Measurements from ENCODE around the gene NBAS. TPM values are rescaled to one million over a fixed set of nuclear protein-coding genes. Genes with fewer than 3 reads are reported as not detected.

The NBAS gene
- total RNA-seq (2022; extraction: Qiagen RNA extraction; ENCODE audit: low read depth) = 13.8 to 19.1 TPM (median 17.9 TPM) in 5 replicates

GRCh38 chr2:15560988-15561573 lies at the start of gene NBAS:
NBAS (minus strand) TSS chr2:15561334; CDS start chr2:15561304, 30 bp downstream.

GRCh38 chr2:15591692-15592463 lies 30.7 kb upstream of the NBAS start, which contains the start of gene DDX1:
DDX1 (plus strand) TSS chr2:15591868; CDS start chr2:15591934, 66 bp downstream.

Other genes with a start within 250 kb of the NBAS start
- gene DDX1, start 30.5 kb upstream of the NBAS start, total RNA-seq (2022; extraction: Qiagen RNA extraction; ENCODE audit: low read depth) = 128 to 145 TPM (median 138 TPM) in 5 replicates

Measured in A549 treated with DMSO at 1 μM for 4 hours (cell line).